ENCODE data around the gene C5orf63. TPM values are rescaled to one million over a fixed set of nuclear protein-coding genes. Genes with fewer than 3 reads are reported as not detected.
"Not testable (repeated sequence)": the region's sequence is repeated elsewhere in the genome, so short reads cannot be mapped to it uniquely, and the experiment has no call there.

The C5orf63 gene
- total RNA-seq, 1 experiment from 2014 or later = 4.7 TPM

DNA sequence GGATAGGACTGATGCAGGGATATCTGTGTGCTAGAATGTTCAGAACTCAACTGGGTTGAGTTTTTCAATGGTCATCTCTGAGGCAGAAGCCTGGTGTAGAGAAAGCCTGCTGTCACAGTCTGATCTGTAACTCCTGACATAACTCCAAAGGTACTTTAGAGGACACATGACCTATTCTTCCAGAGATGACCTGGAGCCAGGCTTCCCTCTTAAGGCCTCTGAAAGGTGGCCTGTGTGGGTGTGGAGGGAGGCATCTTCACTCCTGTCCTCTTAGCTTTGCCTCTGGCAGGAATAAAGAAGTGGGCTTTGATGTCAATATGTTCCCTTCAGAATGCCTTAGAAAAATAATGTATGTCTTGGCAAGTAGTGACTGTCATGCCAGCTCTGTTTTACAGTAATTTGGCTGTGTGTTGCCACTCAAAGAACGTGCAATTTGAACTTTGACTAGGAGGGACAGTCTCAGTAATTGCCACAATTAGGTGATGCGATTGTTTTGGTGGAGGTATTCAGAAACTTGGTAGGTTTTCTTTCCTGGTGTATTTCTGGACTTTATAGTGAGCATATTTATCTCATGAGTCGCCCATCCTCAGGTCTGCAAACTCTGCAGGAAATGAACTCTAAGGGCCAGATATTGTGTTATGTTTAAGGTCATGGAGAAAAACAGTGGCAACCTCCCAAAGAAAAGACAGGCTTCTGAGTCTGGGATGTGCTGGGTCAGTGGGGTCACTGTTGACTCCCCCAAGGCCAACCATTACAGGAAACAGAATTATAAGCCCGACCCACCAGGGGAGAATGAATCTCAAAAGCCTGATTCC lies 3.2 kb upstream of the C5orf63 start:
- peak; percentile 7 for DNase-seq (ENCODE audit: low read depth)

DNA sequence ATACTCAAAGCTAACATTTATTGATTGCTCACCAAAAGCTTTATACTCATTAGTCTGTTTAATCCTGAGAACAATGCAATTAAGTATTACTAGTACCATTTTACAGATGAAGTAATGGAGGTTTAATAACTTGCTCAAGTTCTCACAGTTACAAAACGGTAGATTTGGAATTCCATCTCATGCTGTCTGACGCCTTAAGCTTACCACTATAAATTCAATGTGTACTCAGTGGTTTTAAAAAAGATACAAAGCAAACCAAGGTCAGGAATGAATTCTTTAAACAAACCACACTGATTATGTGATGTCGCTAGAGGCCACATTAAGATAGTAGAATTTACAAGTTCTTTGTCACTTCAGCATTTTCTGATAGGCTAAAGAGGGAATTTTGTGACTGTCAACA lies 1.2 kb upstream of the C5orf63 start:
- no peak for DNase-seq (ENCODE audit: low read depth)

DNA sequence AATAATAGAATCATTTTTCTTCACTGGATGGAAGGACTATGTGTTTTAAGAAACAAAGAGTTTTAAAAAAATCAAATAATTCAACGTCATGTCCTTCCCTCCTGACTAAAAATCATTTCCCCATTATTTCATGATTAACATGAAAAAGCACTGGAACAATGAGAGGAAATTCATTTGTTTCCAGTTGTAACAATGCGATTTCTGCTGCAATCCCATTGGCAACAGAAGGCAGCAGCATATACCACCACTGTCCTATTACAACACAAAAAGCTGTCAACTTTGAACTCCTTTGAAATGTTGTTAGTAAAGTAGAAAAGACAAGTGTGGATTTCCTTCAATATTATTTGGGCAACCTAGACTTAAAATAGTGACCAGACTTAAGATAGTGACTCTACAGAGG lies 3.1 kb downstream of the C5orf63 start:
- DNase-seq (ENCODE audit: low read depth) = no peak

DNA sequence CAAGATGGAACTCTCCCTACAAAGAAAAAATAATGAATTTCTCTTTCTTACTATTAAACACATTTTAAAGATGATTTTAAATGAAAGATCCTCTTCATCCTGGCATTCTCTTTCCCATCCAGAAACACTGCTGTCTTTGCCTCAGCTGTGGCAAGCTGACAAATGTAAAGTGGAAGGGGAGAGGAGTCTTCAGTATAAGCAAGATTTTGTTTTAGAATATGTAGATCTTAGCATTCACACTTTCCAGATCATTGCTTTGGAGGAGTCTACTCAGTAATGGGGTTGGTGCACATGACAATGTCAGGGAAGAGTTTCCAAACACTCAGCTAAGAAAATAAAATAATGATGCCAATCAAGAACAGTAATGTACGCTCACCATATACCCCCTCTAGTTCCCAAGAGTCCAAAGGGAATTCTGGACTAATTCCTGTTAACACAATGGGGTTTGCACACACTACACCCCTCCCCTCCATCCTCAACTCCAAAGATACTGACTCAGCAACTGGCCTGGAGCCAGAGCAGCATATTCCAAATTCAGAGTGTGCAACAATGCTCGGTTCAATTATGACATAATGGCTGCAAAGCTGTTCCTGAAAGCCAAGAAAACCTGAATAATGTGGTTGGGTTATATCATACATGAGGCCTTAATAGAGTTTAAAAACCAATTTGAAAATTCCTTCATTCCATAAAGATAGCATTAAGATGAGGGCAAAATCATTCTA lies 4.6 kb downstream of the C5orf63 start:
- DNase-seq (ENCODE audit: low read depth) = peak; percentile 37

DNA sequence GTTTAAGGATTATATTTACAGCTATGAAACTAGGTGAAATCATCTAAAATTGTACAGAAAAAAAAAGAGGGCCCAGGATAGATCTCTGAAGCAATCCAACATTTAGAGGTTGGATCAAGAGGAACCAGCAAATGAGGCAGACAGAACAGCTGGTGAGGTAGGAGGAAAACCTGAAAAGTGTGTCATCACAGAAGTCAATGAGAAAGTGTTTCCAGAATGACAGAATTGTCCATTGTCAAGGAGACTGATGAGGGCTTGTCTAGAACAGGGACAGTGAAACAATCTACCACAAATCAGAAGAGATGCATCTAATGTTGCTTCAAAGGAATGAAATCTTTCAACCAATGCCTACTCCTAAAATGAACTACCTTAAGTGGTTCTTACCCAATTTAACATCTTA lies 6.6 kb downstream of the C5orf63 start:
- DNase-seq (ENCODE audit: low read depth) = no peak

DNA sequence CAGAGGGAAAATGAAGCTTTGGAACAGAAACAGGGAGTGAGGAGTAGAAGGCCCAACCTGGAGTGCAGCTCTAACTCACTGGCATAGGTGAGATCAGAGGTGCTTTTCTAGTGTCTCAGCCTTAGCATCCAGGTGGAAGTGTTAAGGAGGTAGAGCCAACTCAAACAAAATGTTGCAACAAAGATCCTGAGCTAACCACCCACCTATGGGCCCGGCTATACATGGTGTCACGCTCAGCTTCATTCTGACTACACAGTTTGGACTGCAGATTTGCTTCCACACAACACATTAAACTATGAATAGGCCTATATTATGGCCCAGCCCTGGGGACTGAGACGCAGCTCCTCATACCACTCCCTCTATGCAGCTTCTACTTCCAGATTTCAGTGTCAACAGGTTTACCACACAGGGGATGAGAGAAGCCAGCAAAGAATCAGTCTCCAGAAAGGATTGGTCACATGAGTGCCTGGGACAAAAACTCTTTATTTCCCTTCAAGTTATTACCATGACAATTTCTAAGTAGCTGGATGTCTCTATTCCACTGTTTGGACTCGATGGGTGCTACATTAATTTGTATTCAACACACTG lies 9.0 kb downstream of the C5orf63 start:
- DNase-seq (ENCODE audit: low read depth) = no peak

DNA sequence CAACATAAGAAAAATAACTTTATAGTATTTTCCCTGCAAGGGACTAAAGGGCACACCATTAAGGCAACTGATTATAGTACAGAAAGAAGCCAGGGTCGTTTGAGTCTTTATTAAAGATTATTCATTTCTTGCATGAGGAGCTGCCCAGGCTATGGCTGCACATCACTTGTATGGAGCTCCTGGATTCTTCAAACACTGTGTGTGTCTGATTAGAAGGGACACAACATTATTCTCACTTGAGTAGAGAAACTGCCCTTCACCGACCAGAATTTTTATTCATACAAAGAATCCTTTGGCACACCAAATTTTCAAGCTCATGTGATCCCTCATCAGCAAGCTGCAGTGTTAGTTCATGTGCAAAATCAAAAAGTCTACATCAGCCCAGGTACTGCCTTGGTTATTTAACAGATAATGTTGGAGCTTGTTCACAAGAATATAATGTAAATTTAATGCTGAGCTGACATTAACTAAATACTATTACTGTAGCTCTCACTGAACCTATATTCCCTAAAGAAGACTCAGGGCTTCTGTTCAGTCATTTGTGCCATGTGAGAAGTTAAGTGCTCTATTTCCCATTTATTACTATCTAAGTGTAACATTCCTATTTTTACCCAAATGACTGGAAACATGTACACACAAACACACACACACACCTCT lies 9.9 kb downstream of the C5orf63 start:
- no peak for DNase-seq (ENCODE audit: low read depth)

DNA sequence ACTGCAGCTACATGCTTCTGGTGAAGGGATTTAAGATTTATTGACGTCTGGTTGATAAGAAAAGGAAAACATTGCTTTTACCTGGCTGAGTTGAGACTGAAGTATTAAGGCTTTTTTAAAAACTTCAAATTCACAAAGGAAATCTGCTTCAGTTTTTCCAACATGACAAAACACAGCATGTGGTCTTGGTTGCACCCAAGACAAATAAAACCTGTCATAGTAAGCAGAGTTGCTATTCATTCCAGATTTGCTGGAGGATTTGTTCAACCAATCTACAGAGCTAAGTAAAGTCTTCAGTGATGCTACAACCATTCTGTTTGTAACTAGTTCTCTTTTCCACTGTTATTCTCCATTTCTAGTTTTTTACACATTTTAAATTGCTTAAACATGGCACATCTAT lies 11.3 kb downstream of the C5orf63 start:
- DNase-seq (ENCODE audit: low read depth) = no peak

DNA sequence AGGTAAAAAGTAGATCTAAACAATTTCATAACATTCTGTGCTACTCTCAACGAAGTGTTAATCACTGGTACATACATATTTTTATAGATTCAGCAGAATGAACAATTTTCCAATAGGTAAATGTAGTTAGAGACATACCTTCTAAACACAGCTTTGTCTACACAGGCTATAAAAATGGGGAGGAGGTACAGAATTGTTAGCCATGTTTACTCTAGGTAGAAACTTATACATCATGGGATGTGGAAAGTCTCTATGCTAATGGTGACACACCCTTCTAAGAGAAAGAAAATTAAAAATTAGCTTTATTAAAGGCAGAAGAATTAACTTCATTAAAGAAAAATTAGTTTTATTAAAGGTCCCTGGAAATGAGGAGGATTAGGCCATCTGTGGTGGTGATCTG lies 11.8 kb downstream of the C5orf63 start:
- DNase-seq (ENCODE audit: low read depth) = no peak

DNA sequence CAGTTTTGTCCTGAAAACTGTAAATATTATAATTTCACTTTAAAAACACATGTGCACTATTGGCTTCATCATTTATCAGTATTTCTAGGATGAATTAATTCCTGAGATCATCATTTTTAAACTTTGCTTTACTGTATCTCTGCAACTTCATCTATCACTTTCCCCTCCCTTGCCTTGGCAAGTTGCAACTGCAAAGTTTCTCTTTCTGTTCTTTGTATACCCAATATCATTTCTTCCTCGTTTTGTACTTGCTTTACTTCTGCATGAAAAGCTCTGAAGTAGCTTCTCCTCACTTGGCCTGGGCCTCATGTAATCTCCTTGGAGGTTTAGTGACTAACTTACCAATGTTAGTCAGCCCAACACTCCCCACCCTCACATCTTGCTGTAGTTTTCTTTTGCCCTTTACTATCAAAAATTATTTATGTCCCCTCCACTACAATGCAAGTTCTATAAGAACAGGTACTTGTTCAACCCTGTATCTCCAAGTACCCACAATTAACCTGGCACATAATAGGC lies 12.8 kb downstream of the C5orf63 start:
- DNase-seq (ENCODE audit: low read depth) = no peak

DNA sequence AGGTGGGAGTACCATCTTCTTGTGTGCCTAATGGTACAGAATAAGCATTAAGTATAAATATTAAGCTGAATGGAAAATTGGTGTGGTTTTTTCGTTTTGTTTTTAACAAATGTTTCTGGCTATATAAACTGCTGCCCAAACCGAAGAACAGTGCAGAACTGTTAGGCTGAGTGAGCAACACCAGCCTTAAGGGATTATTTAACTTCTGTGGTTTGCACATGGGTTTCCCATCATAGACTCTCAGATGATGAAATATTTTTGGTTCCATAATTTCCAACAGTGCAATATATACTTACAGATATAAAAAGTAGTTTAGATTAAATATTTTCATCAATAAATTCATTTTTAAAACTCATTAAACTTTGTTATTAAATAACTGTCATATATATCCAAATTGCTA lies 16.4 kb downstream of the C5orf63 start:
- no peak for DNase-seq (ENCODE audit: low read depth)

DNA sequence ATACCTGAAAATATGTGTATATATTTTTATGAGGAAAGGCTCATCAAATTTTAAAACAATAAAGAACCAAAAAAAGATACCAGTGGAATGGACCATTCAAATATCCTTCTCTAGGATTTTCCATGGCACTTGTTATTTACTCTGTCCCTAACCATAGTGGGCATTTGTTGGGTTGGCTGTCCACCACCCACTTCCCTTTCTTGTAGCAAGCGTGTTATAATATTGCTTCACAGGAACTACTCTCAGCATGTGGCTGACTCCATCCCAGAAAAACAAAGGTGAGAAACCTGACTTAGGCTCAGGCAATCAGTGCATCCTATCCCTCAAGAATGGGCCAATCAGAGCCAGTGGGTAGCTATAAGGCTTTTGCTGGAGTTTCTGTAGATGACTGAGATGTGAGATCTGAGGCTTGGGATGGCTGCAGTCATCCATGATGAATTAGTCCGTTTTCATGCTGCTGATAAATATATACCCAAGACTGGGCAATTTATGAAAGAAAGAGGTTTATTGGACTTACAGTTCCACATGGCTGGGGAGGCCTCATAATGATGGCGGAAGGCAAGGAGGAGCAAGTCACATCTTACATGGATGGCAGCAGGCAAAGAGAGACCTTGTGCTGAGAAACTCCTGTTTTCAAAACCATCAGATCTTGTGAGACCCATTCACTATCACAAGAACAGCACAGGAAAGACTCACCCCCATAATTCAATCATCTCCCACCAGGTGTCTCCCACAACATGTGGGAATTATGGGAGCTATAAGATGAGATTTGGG lies 17.2 kb downstream of the C5orf63 start:
- DNase-seq (ENCODE audit: low read depth) = no peak

DNA sequence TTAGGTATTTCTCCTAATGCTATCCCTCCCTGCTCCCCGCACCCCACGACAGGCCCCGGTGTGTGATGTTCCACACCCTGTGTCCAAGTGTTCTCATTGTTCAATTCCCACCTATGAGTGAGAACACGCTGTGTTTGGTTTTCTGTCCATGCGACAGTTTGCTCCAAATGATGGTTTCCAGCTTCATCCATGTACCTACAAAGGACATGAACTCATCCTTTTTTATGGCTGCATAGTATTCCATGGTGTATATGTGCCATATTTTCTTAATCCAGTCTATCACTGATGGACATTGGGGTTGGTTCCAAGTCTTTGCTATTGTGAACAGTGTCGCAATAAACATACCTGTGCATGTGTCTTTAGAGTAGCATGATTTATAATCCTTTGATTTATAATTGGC lies 19.8 kb downstream of the C5orf63 start:
- not testable (repeated sequence) for DNase-seq (ENCODE audit: low read depth)

DNA sequence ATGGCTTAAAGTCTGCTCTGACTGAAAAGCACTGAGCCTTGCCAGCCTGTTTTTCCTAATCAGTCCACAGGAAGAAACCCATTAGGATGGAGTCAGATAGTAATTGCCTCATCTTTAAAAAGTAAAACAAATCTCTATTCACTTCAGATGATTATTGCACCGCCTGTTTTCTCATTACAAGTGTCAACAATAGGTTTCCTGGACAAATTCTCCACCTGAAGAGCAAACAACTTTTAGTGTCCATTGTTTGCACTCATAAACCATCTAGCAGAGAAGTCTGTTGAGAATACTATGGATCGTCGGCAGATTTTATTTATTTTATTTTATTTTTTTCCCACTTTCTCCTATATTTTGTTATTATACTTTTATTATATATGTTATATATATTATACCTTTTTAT lies 20.3 kb downstream of the C5orf63 start:
- no peak for DNase-seq (ENCODE audit: low read depth)

DNA sequence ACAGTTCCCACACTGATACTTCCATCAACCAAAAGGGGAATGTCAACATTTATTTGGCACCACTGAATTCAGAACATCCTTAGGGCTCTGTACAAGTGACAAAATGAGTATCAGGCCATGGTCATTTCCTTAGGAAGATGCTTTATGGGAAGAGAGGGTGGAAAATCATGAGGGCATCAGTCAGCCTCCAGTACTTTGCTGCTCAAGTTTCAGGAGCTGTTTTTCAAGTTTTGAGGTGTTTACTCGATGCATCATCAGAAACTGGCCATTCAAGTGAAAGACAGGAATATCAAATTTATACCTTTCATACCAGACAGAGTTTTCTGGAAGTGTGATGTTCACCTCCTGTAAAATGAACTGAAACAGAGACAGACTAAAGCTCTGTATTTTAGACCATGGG lies 21.7 kb downstream of the C5orf63 start:
- DNase-seq (ENCODE audit: low read depth) = no peak

DNA sequence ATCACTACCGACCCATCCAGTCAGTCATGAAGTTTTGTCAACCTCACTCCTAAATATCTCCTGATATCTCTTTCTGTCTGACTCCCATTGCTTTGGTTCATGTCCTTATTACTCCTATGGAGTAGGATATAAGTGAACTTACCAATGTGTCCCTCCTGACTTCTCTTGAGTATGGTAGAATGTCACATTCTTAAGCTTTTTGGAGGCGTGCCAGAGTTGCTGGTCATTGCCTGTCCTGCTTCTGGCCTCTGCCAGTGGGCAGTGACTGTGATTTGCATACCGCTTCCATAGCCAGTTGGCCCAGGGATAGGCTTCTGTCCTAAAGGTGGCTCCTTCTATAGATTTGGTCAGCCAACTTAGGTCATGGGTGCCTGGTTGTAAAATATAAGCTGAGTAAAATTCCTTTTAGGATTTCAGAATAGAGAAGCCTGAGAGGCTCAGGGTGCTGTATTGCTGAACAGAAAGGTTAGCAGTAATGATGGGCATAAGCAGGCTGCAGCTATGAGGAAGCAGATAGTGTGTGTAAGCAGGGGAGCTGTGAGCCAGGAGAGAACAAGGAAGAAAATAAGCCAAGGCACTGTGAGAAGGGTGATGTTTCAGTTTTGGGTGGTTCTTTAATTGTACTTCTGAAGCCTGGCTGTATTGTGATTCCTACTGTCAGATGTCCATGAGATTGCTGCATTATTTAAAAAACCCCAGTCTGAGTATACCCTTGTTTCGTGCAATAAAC lies 26.8 kb downstream of the C5orf63 start:
- DNase-seq (ENCODE audit: low read depth) = no peak

DNA sequence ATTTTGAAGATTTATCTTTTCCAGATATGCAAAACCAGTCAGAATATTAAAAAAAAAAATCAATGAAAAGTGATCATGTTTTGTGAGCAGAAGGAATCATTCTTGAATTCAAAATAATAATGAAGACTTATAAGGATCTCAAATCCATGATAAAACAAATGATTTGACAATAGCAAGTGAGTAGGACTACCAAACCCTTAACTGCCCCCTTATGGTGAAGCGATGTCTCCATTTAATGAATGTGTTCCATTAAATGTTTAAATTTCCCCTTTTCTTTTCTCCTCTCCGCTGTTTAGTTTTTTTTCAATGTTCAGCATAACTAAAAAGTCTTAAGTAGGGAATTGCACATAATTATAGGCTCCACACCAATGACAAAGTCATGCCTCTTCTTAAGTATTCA lies 30.7 kb downstream of the C5orf63 start:
- DNase-seq (ENCODE audit: low read depth) = no peak

DNA sequence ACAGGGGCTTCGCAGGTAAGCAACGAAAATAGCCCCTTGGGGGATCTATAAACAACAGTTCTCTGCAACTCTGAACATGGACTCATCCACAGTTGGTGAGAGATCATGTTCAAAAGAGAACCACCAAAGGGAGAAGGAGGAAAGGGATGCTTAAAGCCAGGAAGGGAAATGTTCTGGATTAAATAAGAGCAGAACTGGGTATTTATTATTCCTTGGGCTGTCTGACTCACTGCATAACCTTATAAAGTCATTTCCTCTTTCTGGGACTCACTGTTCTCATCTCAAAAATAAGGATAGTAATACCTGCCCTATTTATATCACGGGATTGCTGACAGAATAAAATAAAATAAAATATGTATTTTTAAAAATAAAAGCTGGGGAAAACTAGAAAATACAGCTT lies 31.7 kb downstream of the C5orf63 start:
- DNase-seq (ENCODE audit: low read depth) = peak; percentile 27

DNA sequence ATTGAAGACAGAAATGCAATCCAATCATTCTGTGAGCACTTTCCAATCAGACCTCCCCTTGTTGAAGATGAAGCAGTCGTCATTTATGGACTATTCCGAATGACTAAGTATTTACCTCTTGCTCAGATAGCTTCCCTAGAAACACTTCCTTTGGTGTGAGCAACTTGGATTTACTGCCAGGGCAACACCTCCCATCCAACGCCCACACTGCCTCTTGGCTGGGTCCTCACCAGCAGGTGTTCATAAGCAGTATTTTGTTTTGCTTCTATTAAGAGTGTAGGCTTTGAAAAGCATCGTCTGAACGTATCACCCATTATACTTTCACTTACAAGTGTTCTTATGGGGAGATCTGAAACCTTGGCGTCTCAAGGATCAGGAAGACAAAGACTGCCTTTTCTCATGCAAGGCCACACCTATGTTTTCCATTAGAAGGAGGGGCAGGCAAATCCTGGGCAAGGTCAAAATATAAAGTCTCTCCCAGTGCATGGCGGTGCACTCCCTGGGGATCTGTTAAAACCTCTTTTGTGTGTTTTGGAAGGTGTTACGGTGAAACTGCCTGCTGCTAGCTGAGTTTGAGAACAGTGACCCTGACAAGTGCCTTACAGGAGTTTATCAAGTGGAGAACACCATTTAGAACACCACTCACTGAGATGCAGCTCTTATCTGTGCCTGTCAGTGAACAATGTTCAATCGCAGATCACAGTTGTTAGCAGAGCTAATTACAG lies 32.3 kb downstream of the C5orf63 start:
- DNase-seq (ENCODE audit: low read depth) = peak; percentile 80

DNA sequence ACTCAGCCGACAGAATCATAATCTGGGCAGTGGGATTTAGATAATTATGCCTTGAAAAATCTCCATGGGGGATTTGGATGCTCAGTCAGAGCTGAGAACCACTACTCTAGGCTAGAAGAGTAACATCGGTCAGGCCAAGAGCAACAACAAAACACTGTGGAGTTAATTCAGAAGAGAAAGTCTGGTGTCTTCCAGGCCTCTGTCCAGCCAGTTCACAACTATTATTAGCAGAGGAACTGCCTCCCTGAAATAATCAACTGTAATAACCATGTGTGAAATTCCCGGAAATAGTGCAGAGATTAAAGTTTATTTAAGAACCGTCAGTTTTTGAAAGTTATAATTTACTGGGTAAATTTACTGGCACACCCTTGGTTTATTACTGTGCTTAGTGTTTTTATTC lies 34.8 kb downstream of the C5orf63 start:
- DNase-seq (ENCODE audit: low read depth) = no peak

Data from Daoy (cell line).